ENCODE measurements around the gene NT5M.

GRCh38 chr17:17275971-17276370 is 27.2 kb upstream of the NT5M start:
- TF ChIP-seq CTCF (IDR thresholded peaks at IDR 0.05; ENCODE audit: insufficient read depth, low read length) (no peak), POLR2AphosphoS5 (IDR thresholded peaks at IDR 0.05; ENCODE audit: low read depth) (no peak)

Data from HL-60 (cell line).